ENCODE data around the gene EMP2.
A peak's percentile ranks its signal among the peaks of the same experiment; 100 is the strongest.

EMP2 gene

DNA sequence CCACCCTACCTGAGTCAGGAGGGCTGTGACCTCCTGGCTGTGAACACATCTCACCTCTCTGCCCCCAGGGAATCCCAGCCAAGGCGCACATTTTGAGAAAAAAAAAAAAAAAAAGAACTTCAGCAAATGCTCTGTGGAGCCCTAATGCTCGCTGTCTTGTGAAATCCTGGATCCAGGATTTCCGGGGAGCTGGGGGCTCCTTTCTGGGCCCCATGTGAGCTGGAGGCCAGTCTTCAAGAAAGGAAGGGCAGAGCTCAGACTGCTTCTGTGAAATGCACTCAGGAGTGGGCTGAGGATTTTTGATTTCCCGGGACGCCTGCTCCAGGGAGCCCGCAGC is 36.0 kb upstream of the EMP2 start:
- POLR2A ChIA-PET: no interaction called here
- TF ChIP-seq, protein P1, sequence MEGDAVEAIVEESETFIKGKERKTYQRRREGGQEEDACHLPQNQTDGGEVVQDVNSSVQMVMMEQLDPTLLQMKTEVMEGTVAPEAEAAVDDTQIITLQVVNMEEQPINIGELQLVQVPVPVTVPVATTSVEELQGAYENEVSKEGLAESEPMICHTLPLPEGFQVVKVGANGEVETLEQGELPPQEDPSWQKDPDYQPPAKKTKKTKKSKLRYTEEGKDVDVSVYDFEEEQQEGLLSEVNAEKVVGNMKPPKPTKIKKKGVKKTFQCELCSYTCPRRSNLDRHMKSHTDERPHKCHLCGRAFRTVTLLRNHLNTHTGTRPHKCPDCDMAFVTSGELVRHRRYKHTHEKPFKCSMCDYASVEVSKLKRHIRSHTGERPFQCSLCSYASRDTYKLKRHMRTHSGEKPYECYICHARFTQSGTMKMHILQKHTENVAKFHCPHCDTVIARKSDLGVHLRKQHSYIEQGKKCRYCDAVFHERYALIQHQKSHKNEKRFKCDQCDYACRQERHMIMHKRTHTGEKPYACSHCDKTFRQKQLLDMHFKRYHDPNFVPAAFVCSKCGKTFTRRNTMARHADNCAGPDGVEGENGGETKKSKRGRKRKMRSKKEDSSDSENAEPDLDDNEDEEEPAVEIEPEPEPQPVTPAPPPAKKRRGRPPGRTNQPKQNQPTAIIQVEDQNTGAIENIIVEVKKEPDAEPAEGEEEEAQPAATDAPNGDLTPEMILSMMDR (IDR thresholded peaks at IDR 0.05; ENCODE audit: control extremely low read depth, extremely low read depth, low read depth, missing control alignments): no peak

DNA sequence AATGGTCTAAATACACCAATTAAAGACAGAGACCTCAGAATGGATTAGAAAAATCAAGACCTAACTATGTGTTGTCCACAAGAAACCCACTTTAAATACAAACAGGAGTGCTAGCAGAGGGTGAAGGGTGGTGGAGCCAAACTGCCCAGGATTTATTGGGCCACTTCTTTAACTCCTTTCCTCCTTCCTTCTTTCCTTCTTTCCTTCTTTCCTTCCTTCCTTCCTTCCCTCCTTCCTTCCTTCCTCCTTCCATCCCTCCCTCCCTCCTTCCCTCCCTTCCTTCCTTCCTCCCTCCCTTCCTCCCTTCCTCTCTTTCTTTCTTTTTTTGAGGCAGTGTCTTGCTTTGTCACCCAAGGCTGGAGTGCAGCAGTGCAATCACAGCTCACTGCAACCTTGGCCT is 34.3 kb upstream of the EMP2 start:
- TF ChIP-seq, protein P1 (IDR thresholded peaks at IDR 0.05; ENCODE audit: control extremely low read depth, extremely low read depth, low read depth, missing control alignments): no peak
- DNase-seq (ENCODE audit: extremely low spot score): no peak
- ChIA-PET CTCF (no interaction called here), POLR2A (no interaction called here)

More for the DNA sequence above, 36.0 kb upstream of the EMP2 start:
- CTCF ChIA-PET: no interaction called here
- no peak for DNase-seq (ENCODE audit: extremely low spot score)

DNA sequence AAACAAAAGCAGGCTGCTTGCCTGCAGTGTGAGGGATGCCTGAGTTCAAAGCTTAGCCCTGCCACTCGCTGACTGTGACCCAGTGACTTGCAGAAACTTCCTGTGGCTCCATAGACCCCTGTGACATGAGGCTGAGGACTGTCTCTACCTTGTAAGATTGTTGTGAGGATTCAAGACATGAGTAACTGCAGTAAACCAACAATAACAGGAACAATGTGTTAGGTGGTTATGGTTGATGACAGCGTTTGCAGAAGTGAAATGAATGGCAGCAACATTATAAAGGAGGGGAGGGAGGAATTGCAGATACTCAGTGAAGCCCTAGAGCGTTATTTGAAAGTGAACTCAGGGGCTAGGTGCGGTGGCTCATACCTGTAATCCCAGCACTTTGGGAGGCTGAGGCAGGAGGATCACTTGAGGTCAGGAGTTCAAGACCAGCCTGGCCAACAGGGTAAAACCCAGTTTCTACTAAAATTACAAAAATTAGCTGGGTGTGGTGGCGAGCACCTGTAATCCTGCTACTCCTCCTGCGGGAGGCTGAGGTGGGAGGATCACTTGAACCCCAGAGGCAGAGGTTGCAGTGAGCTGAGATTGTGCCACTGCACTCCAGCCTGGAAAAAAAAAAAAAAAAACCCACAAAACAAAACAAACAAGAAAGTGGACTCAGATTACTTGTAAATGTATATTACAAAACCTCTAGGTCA is 33.5 kb upstream of the EMP2 start:
- DNase-seq (ENCODE audit: extremely low spot score): peak; percentile 55
- ChIA-PET CTCF (no interaction called here), POLR2A (no interaction called here)
- TF ChIP-seq, protein P1 (IDR thresholded peaks at IDR 0.05; ENCODE audit: control extremely low read depth, extremely low read depth, low read depth, missing control alignments): no peak

DNA sequence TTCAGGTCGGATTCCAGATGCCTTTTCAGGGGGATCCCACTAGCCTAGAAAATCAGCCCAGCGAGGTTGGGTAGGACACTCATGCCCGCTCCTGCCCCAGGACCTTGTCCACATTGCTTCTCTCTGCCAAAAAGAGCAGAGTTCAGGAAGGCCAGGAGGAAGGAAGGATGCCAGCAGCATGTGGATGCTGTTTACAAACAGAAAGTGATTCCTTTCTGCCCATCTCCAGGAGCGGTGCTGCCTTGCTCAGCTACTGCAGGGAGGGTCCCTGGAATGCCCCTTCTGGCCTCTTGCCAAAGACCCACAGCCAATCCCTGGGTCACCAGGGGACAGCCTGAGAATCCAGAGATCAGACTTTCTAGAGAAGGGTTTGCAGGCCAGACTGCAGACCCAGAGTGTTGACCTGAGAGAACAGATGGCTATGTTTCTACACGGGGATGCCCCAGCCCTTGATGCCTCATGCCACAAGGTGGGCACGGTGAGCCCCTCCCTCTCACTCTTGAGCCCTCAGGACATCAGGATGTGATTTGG is 32.3 kb upstream of the EMP2 start:
- DNase-seq (ENCODE audit: extremely low spot score): no peak
- CTCF ChIA-PET: no interaction called here
- POLR2A ChIA-PET: no interaction called here
- TF ChIP-seq, protein P1 (IDR thresholded peaks at IDR 0.05; ENCODE audit: control extremely low read depth, extremely low read depth, low read depth, missing control alignments): no peak

DNA sequence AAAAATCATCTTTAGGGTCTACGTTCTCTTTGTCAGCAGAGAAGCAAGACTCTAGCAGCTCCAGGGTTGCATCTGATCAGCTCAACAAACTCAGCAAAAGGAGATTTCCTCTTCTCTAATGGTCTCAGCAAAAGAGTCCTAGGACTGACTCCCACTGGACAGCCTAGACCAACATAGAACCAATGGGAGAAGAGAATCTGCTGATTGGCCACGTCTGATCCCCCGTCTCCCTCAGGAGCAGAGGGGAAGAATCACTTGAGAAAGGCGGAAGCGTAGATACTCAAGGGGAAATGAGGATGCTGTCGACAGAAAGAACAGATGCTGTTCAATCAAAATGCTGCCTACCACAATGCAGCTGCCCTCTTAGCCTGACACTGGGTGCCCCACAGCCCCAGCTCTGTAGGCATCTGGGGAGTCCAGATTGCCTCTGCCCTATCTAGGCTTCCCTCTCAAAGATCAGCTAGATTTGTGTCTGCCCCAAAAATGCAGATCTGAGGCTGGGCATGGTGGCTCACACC is 31.5 kb upstream of the EMP2 start:
- CTCF ChIA-PET: interaction anchor here (0.9 kb wide), 1 partner anchor 97 kb away, joined by 3 read pairs; no protein-coding TSS in a partner anchor
- no peak for DNase-seq (ENCODE audit: extremely low spot score)
- POLR2A ChIA-PET: no interaction called here
- TF ChIP-seq, protein P1 (IDR thresholded peaks at IDR 0.05; ENCODE audit: control extremely low read depth, extremely low read depth, low read depth, missing control alignments): no peak

DNA sequence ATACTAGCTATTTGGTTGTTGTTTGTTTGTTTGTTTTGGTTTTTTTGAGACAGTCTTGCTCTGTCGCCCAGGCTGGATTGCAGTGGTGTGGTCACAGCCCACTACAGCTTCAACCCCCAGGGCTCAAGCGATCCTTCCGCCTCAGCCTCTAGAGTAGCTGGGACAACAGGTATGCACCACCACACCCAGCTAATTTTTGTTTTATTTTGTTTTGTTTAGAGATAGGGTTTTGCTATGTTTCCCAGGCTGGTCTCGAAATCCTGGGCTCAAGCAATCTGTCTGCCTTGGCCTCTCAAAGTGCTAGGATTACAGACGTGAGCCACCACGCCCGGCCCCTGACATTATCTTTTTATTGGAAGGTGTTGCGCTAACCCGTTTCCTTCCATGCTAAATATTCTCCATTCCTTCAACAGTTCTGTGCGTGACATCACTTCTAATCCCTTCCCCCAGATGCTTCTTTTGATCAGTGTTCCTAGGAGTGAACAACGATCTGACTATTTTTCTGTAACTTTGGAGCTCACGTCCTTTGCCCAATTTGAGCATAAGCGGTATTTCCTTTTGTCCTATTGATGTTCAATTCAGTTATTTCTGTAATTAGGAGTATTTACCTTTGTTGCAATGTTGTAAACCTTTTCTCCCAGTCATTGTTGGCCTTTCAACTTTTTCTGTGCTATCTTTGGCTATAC is 30.2 kb upstream of the EMP2 start:
- TF ChIP-seq, protein P1 (IDR thresholded peaks at IDR 0.05; ENCODE audit: control extremely low read depth, extremely low read depth, low read depth, missing control alignments): no peak
- POLR2A ChIA-PET: no interaction called here
- CTCF ChIA-PET: interaction anchor here (1.1 to 1.4 kb wide), 2 partner anchors 10 kb away, joined by 3 to 4 read pairs; no protein-coding TSS in a partner anchor
- DNase-seq (ENCODE audit: extremely low spot score): no peak
